ENCODE results near the gene TMEM61. TPM values are rescaled to one million over a fixed set of nuclear protein-coding genes. Genes with fewer than 3 reads are reported as not detected.
"Not testable (repeated sequence)": the region's sequence is repeated elsewhere in the genome, so short reads cannot be mapped to it uniquely, and the experiment has no call there.

The TMEM61 gene
- total RNA-seq, 2 donors from 2014 or later = 2.0 to 3.6 TPM

- Histone ChIP-seq H3K27me3 (no peaks in the 10 kb centered on the region), H3K27ac (no peak overlapping the region), H3K36me3 (replicated peaks in 1 of 2; ENCODE audit: insufficient read depth in 1 of 2, low read depth in 2 of 2) (no peaks in the 10 kb centered on the region), H3K4me3 (no peak overlapping the region), H3K9me3 (no peaks in the 10 kb centered on the region), H3K4me1 (no peaks in the 10 kb centered on the region)
- intact Hi-C loops (cut with DNase I) = no loop called here
- 31 to 34% methylated on average over 15 of the region's 15 CpGs for WGBS, 2 donors
- TF ChIP-seq CTCF (IDR thresholded peaks at IDR 0.05) = peak; percentile 77 to 95 (median 87)
- TF ChIP-seq POLR2A (IDR thresholded peaks at IDR 0.05) = no peak
- peak; percentile 100 for ATAC-seq
- peak; percentile 87 to 94 (median 91) for DNase-seq
Observed at GRCh38 chr1:55021942-55022546, 41.6 kb downstream of the TMEM61 start.

- H3K36me3 ChIP-seq (replicated peaks in 1 of 2; ENCODE audit: insufficient read depth in 1 of 2, low read depth in 2 of 2); H3K27me3 ChIP-seq; H3K9me3 ChIP-seq; H3K4me1 ChIP-seq; H3K4me3 ChIP-seq; ATAC-seq; DNase-seq; H3K27ac ChIP-seq; intact Hi-C loops (cut with DNase I): not testable (repeated sequence)
- WGBS, 2 donors = 71 to 73% methylated on average over 10 of the region's 10 CpGs
Observed at GRCh38 chr1:55024163-55024562, 43.7 kb downstream of the TMEM61 start.

- intact Hi-C loops (cut with DNase I); H3K9me3 ChIP-seq: not testable (repeated sequence)
- 73 to 92% methylated on average over 3 of the region's 3 CpGs for WGBS, 2 donors
Observed at GRCh38 chr1:55026682-55027081, 46.3 kb downstream of the TMEM61 start.

GRCh38 chr1:55031098-55031497 is 50.7 kb downstream of the TMEM61 start:
- 96 to 98% methylated on average over 5 of the region's 5 CpGs for WGBS, 2 donors

More at GRCh38 chr1:55026682-55027081, 46.3 kb downstream of the TMEM61 start:
- H3K36me3 ChIP-seq (replicated peaks in 1 of 2; ENCODE audit: insufficient read depth in 1 of 2, low read depth in 2 of 2); H3K27ac ChIP-seq; ATAC-seq; H3K4me1 ChIP-seq; H3K27me3 ChIP-seq; DNase-seq; H3K4me3 ChIP-seq: not testable (repeated sequence)

GRCh38 chr1:55033265-55033614 is 52.8 kb downstream of the TMEM61 start:
- Histone ChIP-seq H3K9me3 (no peaks in the 10 kb centered on the region), H3K4me3 (no peak overlapping the region), H3K27ac (no peak overlapping the region), H3K27me3 (no peaks in the 10 kb centered on the region), H3K36me3 (replicated peaks in 1 of 2; ENCODE audit: insufficient read depth in 1 of 2, low read depth in 2 of 2) (no peaks in the 10 kb centered on the region), H3K4me1 (no peaks in the 10 kb centered on the region)
- DNase-seq (no peak), ATAC-seq (no peak)
- intact Hi-C loops (cut with DNase I) = no loop called here
- TF ChIP-seq POLR2A (IDR thresholded peaks at IDR 0.05) = no peak
- TF ChIP-seq CTCF (IDR thresholded peaks at IDR 0.05) = no peak
- 78 to 81% methylated on average over 7 of the region's 7 CpGs for WGBS, 2 donors

More at GRCh38 chr1:55031098-55031497, 50.7 kb downstream of the TMEM61 start:
- H3K4me1 ChIP-seq; H3K4me3 ChIP-seq; ATAC-seq; H3K27ac ChIP-seq; H3K36me3 ChIP-seq (replicated peaks in 1 of 2; ENCODE audit: insufficient read depth in 1 of 2, low read depth in 2 of 2); H3K9me3 ChIP-seq; intact Hi-C loops (cut with DNase I); H3K27me3 ChIP-seq; DNase-seq: not testable (repeated sequence)

- WGBS, 2 donors = 74 to 78% methylated on average over 6 of the region's 6 CpGs
- Histone ChIP-seq H3K4me1 (peaks cover 11% of the 10 kb centered on the region), H3K27me3 (no peaks in the 10 kb centered on the region), H3K4me3 (no peak overlapping the region), H3K36me3 (replicated peaks in 1 of 2; ENCODE audit: insufficient read depth in 1 of 2, low read depth in 2 of 2) (no peaks in the 10 kb centered on the region), H3K27ac (no peak overlapping the region), H3K9me3 (no peaks in the 10 kb centered on the region)
- intact Hi-C loops (cut with DNase I) = no loop called here
- ATAC-seq (no peak), DNase-seq (no peak)
- TF ChIP-seq CTCF (IDR thresholded peaks at IDR 0.05) = no peak
- TF ChIP-seq POLR2A (IDR thresholded peaks at IDR 0.05) = no peak
Observed at GRCh38 chr1:55034476-55035133, 54.2 kb downstream of the TMEM61 start.
